HG03457 (cell line): Measurements from ENCODE around the gene PNPLA6.
A peak's percentile ranks its signal among the peaks of the same experiment; 100 is the strongest.

ENCODE experiments used
- ATAC-seq: cut with Tn5 transposase; IDR thresholded peaks from one replicate; pipeline ENCODE4 v1.9.1; 2021; ENCODE audit warnings: moderate number of reproducible peaks; ENCODE audit not compliant: unreplicated experiment

PNPLA6 gene

DNA sequence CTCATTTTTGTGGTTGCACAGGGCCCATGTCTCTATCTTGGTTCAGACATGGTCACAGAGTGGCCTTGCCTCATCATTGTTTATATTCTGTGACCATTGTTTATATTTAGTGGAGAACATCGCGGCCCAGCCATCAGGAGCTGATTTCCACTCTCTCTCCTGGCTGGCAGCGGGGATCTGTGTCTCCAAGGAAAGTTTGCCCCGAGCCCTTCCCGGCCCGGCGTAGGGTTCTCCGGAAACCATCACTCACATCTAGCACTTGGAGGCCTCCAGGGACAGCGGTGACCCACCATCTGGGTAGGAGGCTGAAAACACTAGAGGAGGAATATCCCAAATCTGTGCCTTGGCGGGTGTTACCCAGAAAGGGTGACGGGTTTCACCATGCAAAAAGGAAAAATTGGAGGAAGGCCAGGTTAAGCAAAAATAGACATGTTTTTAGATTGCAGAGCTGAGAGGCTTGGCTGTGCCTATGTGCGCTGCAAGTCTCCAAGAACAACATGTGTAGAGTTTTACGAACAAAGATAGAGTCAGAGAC lies 20.3 kb upstream of the PNPLA6 start:
- no peak for ATAC-seq

DNA sequence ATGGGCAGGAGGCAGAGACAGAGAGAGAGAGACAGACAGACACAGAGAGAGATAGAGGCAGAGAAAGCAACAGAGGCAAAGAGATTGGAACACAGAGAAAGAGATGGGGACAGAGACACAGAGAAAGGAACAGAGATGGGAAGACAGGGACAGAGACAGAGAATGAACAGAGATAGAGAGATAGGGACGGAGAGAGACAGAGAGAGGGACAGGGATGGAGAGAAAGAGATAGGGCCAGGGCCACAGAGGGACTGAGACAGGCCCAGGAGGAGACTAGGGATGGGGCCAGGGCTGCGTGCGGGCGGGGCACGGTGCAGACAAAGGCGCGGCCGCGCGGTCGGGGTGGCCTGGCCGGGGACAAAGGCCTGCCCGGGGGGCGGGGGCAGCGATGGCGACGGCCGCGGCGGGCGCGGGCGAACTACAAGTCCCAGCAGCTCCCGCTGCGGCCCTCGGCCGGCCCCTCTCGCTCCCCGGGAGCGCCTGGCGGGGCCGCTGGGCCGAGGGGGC lies 19.8 kb upstream of the PNPLA6 start, which contains the start of gene ZNF358:
Gene ZNF358 (plus strand): TSS at position 459 of the 507 bp plus-strand sequence. CDS start 3,140 bp downstream, outside the sequence.
- no peak for ATAC-seq

GRCh38 chr19:7516333-7516732 lies 19.2 kb upstream of the PNPLA6 start:
- no peak for ATAC-seq

DNA sequence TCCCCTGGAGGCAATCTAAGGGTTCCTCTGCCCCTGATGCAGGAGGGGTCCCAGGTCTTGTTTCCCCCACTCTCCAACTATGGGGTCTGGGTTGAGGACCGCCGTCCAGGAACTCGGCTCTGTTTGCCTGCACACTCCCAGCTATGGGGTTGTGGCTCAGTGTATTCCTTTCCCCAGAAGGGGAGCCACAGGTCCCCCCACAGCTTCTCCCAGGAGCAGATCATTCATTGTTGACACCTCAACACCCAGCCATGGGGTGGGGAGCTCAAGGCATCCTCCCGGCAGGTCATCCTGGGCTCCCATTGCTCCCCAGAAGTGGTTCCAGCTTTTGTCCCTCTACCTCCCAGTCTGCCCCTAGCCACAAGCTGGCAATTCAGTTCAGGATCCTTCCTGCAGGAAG lies 18.6 kb upstream of the PNPLA6 start:
- ATAC-seq, result no peak

- no peak for ATAC-seq
Observed at GRCh38 chr19:7519361-7520130, 16.0 kb upstream of the PNPLA6 start.

- ATAC-seq, result no peak
Observed at GRCh38 chr19:7520131-7521051, 15.1 kb upstream of the PNPLA6 start.

DNA sequence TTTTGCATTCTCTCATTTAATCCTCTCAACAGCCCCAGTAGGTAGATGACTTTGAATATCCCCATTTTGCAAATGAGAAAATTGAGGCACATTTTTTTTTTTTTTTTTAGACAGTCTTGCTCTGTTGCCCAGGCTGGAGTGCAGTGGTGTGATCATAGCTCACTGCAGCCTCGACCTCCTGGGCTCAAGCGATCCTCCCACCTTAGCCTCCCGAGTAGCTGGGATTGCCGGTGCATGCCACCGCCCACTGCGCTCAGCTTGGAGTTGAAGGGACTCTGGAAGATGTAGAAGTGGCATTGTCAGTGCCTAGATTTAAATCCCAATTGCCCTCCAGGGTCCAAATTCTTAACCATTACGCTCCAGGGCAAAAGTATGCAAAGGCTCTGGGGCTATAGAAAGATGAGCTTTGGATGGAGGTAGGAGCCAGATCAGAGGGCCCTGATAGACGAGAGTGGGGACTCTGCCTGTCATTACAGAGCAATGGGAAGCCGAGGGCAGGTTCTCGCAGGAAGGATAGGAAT lies 13.9 kb upstream of the PNPLA6 start:
- no peak for ATAC-seq

DNA sequence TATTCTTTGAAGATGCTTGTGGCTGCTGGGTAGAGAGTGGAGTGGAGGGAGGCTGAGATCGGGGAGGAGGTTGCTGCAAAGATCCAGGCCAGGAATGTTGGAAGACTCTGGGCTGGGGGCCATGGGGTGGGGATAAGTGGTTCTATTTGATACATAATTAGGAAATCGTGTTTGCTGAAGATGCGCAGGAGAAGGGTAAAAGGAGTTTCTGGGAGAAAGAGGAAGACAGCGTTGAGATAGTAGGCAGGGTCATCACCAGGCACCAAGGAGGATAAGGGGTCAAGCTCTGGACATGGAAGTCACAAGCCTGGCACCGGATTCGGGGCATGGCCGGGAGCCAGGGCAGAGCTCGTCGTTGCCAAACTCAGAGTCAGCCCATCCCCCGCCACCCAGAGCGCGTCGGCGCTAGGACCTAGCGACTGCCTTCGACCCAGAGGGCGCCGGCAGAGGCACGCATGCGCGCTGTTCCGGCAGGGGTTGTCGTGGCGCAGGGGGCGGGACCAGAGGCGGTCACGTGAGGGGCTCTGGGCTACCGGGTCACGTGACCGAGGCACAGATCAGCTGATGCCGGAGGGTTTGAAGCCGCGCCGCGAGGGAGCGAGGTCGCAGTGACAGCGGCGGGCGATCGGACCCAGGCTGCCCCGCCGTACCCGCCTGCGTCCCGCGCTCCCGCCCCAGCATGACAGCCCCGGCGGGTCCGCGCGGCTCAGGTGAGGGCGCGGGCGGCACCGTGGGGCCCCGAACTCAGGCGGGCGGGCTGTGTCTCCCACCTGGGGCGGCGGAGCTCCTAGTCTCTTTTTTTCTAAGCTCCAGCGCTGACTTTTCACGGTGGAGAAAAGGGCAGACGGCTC lies 13.2 kb upstream of the PNPLA6 start, which contains the start of gene MCOLN1:
Gene MCOLN1 (plus strand): TSS at position 553 of the 851 bp plus-strand sequence. CDS start 127 bp downstream, at position 680.
- ATAC-seq, result peak; percentile 46

GRCh38 chr19:7522923-7523667 lies 12.4 kb upstream of the PNPLA6 start:
- no peak for ATAC-seq

DNA sequence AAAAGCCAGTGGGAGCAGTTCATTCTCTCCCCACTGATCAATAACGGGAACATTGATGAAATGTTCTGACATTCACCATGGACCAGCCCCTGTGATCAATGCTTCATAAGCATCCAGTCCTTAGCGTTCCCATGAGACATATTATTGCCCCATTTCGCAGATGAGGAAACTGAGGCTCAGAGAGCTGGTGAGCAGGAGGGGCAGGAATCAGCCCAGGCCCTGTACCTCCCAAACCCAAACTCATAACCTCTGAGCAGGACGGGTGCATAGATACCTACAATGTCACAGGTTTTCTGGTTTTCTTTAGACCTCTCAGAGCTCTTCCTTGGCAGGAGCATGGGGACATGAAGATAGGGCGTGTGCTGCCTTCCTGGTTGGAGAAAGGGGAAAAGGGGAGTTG lies 11.0 kb upstream of the PNPLA6 start:
- no peak for ATAC-seq

DNA sequence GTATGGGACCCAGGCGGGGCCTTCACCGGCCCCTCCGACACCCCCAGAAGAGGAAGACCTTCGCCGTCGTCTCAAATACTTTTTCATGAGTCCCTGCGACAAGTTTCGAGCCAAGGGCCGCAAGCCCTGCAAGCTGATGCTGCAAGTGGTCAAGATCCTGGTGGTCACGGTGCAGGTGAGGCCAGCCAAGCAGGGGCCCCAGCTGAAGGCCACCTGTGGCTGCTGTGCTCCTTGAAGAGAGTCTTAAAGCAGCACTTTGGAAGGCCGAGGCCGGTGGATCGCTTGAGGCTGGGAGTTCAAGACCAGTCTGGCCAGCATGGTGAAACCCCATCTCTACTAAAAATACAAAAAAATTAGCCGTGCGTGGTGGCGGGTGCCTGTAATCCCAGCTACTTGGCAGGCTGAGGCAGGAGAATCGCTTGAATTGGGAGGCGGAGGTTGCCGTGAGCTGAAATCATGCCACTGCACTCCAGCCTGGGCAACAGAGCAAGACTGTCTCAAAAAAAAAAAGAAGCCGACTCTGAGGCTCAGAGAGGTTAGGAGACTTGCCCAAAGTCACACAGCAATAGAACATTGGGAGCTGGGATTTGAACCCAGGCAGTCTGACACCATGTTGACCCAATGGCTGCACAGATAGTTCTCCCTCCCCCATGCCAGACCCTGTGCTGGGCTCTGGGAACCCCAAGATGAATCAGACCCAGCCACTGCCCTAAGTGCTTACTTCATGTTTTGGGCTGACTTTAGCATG lies 10.4 kb upstream of the PNPLA6 start:
- no peak for ATAC-seq

- no peak for ATAC-seq
Observed at GRCh38 chr19:7526059-7526929, 9.2 kb upstream of the PNPLA6 start.

GRCh38 chr19:7527516-7528191 lies 7.9 kb upstream of the PNPLA6 start:
- no peak for ATAC-seq

GRCh38 chr19:7528192-7528519 lies 7.4 kb upstream of the PNPLA6 start:
- no peak for ATAC-seq

- no peak for ATAC-seq
Observed at GRCh38 chr19:7528522-7529245, 6.8 kb upstream of the PNPLA6 start.

GRCh38 chr19:7529246-7529600 lies 6.3 kb upstream of the PNPLA6 start:
- ATAC-seq, result no peak
